CD14-positive monocyte (primary cell): ENCODE measurements around the gene PTTG1. TPM values are rescaled to one million over a fixed set of nuclear protein-coding genes. Genes with fewer than 3 reads are reported as not detected.

ENCODE experiments used
- DNase-seq, 3 donors: peaks; one replicate each; pipeline ENCODE4 v3.0.0-alpha.2; 2011 to 2022
- H2AFZ ChIP-seq: 2 replicates; pipeline ENCODE4 v1.6.0; 2012; ENCODE audit warnings: mild to moderate bottlenecking, low read depth, low read length, inconsistent platforms; ENCODE audit not compliant: insufficient read depth, poor library complexity, severe bottlenecking
- H3K27ac ChIP-seq, 2 donors: 1 replicate in 1 of 2; 2 replicates in 1 of 2; pipeline ENCODE4 v1.5.1; 2012 to 2013; ENCODE audit warnings: low read length in 2 of 2, control low read depth in 1 of 2, inconsistent platforms in 1 of 2, low read depth in 1 of 2, mild to moderate bottlenecking in 1 of 2
- H3K27me3 ChIP-seq, 2 donors: one replicate each; pipeline versions ENCODE4 v1.6.0 to v1.6.1; 2011 to 2013; ENCODE audit warnings: low read length in 2 of 2; ENCODE audit not compliant: control insufficient read depth in 2 of 2, insufficient read depth in 2 of 2
- H3K36me3 ChIP-seq, 2 donors: replicated peaks in 1 of 2; 1 replicate in 1 of 2; 2 replicates in 1 of 2; pipeline versions ENCODE4 v1.5.1 to v1.6.1; 2012 to 2013; ENCODE audit warnings: low read length in 2 of 2, control low read depth in 1 of 2, inconsistent platforms in 1 of 2, mild to moderate bottlenecking in 1 of 2; ENCODE audit not compliant: insufficient read depth in 2 of 2, control insufficient read depth in 1 of 2
- H3K4me1 ChIP-seq, 2 donors: 1 replicate in 1 of 2; 2 replicates in 1 of 2; pipeline versions ENCODE4 v1.5.1 to v1.6.1; 2012 to 2013; ENCODE audit warnings: low read length in 2 of 2, control low read depth in 1 of 2, inconsistent platforms in 1 of 2, mild to moderate bottlenecking in 1 of 2, moderate library complexity in 1 of 2; ENCODE audit not compliant: insufficient read depth in 2 of 2, control insufficient read depth in 1 of 2
- H3K4me2 ChIP-seq: replicated peaks from 2 replicates; pipeline ENCODE3; 2012; ENCODE audit warnings: low read length, moderate library complexity, mild to moderate bottlenecking; ENCODE audit not compliant: poor library complexity, severe bottlenecking; ENCODE audit errors: extremely low read depth
- H3K4me3 ChIP-seq, 3 experiments: fragments of 200-600 bp in 1 of 3; sonication (generic) in 1 of 3; replicated peaks in 1 of 3; 1 replicate in 2 of 3; 2 replicates in 1 of 3; pipeline ENCODE4 v1.5.1; 2011 to 2013; ENCODE audit warnings: low read length in 3 of 3, mild to moderate bottlenecking in 3 of 3, control low read depth in 2 of 3, low read depth in 2 of 3, inconsistent platforms in 1 of 3, moderate library complexity in 1 of 3
- H3K79me2 ChIP-seq: 2 replicates; pipeline ENCODE4 v1.6.0; 2012; ENCODE audit warnings: mild to moderate bottlenecking, control low read depth, inconsistent platforms, low read length, moderate library complexity; ENCODE audit not compliant: insufficient read depth
- H3K9ac ChIP-seq: 2 replicates; pipeline ENCODE4 v1.6.0; 2017; ENCODE audit warnings: low read length, mild to moderate bottlenecking; ENCODE audit not compliant: insufficient read depth, poor library complexity, severe bottlenecking
- H3K9me3 ChIP-seq, 2 donors: replicated peaks in 1 of 2; 1 replicate in 1 of 2; 2 replicates in 1 of 2; pipeline versions ENCODE4 v1.5.1 to v1.6.1; 2012 to 2013; ENCODE audit warnings: low read length in 2 of 2, control low read depth in 1 of 2; ENCODE audit not compliant: control insufficient read depth in 1 of 2, insufficient read depth in 1 of 2
- H4K20me1 ChIP-seq: 2 replicates; pipeline ENCODE4 v1.6.0; 2012; ENCODE audit warnings: mild to moderate bottlenecking, low read length, control low read depth, moderate library complexity; ENCODE audit not compliant: insufficient read depth
- H3K27ac Mint-ChIP-seq, 7 donors: one replicate each; pipeline ENCODE4 v1.8.0; 2020; ENCODE audit warnings: mild to moderate bottlenecking in 7 of 7, mixed read lengths in 7 of 7, moderate library complexity in 6 of 7, inconsistent platforms in 2 of 7
- H3K27me3 Mint-ChIP-seq, 3 donors: one replicate each; pipeline ENCODE4 v1.8.0; 2021 to 2022; ENCODE audit warnings: low read depth in 3 of 3, mild to moderate bottlenecking in 3 of 3, mixed read lengths in 3 of 3, moderate library complexity in 3 of 3, inconsistent platforms in 1 of 3
- H3K36me3 Mint-ChIP-seq, 2 donors: one replicate each; pipeline ENCODE4 v1.8.0; 2020; ENCODE audit warnings: mixed read lengths in 2 of 2, inconsistent platforms in 1 of 2, mild to moderate bottlenecking in 1 of 2
- H3K4me1 Mint-ChIP-seq: one replicate; pipeline ENCODE4 v1.8.0; 2020; ENCODE audit warnings: mild to moderate bottlenecking, mixed read lengths
- H3K4me3 Mint-ChIP-seq, 2 donors: one replicate each; pipeline ENCODE4 v1.8.0; 2020; ENCODE audit warnings: mild to moderate bottlenecking in 2 of 2, mixed read lengths in 2 of 2, moderate library complexity in 1 of 2
- H3K9me3 Mint-ChIP-seq, 7 donors: one replicate each; pipeline ENCODE4 v1.8.0; 2020 to 2022; ENCODE audit warnings: mixed read lengths in 7 of 7, mild to moderate bottlenecking in 6 of 7, moderate library complexity in 6 of 7, inconsistent platforms in 2 of 7
- WGBS: methylation state at CpG from one replicate; pipeline ENCODE4 v1.1.5; 2013; ENCODE audit warnings: missing lambda C conversion rate; ENCODE audit not compliant: insufficient coverage; 5-methylcytosine and 5-hydroxymethylcytosine counted together
- intact Hi-C, 2 donors: fragments of 100-400 bp; cut with micrococcal nuclease; formaldehyde crosslinking; loops; one replicate each; pipeline versions ENCODE4 v1.15.0 to v1.15.1; 2023
- polyA plus RNA-seq, 3 donors: library from polyadenylated mRNA; depleted of rRNA in 1 of 3; unstranded in 2 of 3; stranded (reverse) in 1 of 3; fragments of 300-500 nt in 2 of 3; fragments of >200 nt in 1 of 3; fragmentation: Illumina TruSeq in 2 of 3; gene quantifications; 1 replicate in 2 of 3; 2 replicates in 1 of 3; pipeline ENCODE4 v1.2.3, GENCODE V29; 2012 to 2021
- TF ChIP-seq, protein P1 (sequence below): fragments of 200-600 bp; IDR thresholded peaks from one replicate; pipeline ENCODE4 v1.8.0; 2022; ENCODE audit warnings: antibody characterized with exemption, mild to moderate bottlenecking

The PTTG1 gene
- polyA plus RNA-seq, 3 donors, result 2.5 to 3.6 (median 3.3) TPM

DNA sequence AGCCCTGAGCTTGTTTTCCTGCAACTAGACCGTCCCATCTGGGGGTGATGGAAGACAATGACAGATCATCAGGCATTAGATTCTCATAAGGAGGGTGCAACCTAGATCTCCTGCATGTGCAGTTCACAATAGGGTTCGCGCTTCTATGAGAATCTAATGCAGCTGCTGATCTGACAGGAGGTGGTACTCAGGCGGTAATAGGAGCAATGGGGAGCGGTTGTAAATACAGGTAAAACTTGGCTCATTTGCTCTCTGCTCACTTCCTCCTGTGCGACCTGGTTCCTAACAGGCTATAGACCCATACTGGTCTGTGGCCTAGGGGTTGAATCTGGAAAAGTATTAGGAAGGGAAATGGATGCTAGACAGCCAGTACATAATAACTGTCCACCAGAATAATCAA is 39.7 kb downstream of the PTTG1 start:
- DNase-seq, result no peak
- Histone ChIP-seq H3K4me1 (peaks cover 1 to 3% of the 10 kb centered on the region in 2 donors), H3K9ac (no peak overlapping the region), H3K36me3 (no peaks in the 10 kb centered on the region), H3K27ac (no peak overlapping the region), H2AFZ (no peak overlapping the region), H3K9me3 (no peaks in the 10 kb centered on the region), H3K4me2 (no peak overlapping the region), H3K27me3 (no peaks in the 10 kb centered on the region), H4K20me1 (no peaks in the 10 kb centered on the region), H3K4me3 (no peak overlapping the region), H3K79me2 (no peaks in the 10 kb centered on the region)
- Mint-ChIP-seq H3K27ac (no peak overlapping the region), H3K27me3 (peaks cover 0 to 2% (median 0%) of the 10 kb centered on the region in 3 donors), H3K9me3 (peaks cover 0 to 2% (median 0%) of the 10 kb centered on the region in 7 donors), H3K36me3 (no peaks in the 10 kb centered on the region), H3K4me1 (peaks cover under 1% of the 10 kb centered on the region), H3K4me3 (no peak overlapping the region)
- intact Hi-C loops, result no loop called here
- TF ChIP-seq, protein P1, sequence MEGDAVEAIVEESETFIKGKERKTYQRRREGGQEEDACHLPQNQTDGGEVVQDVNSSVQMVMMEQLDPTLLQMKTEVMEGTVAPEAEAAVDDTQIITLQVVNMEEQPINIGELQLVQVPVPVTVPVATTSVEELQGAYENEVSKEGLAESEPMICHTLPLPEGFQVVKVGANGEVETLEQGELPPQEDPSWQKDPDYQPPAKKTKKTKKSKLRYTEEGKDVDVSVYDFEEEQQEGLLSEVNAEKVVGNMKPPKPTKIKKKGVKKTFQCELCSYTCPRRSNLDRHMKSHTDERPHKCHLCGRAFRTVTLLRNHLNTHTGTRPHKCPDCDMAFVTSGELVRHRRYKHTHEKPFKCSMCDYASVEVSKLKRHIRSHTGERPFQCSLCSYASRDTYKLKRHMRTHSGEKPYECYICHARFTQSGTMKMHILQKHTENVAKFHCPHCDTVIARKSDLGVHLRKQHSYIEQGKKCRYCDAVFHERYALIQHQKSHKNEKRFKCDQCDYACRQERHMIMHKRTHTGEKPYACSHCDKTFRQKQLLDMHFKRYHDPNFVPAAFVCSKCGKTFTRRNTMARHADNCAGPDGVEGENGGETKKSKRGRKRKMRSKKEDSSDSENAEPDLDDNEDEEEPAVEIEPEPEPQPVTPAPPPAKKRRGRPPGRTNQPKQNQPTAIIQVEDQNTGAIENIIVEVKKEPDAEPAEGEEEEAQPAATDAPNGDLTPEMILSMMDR, result no peak
- WGBS, result 75% methylated on average over 4 of the region's 6 CpGs

DNA sequence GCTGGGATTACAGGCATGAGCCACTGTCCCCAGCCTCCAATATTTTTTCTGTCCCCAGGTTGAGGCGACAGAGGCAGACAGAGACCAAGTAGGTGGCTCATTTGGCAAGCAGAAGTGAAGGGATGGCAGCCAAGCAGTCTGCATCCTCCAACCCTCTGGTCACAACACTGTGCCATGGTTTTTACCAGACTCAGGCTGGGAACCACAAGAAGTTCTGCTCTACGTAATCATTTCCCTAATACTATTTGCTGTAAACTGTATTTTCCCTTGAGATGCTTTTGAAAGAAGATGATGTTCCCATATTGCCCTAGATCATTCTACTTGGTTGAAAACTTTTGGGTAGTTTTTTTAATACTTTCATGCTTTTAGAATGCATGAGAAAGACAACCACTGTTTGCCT is 40.5 kb downstream of the PTTG1 start:
- H3K27ac ChIP-seq, result no peak overlapping the region
- H3K9ac ChIP-seq, result no peak overlapping the region
- no peaks in the 10 kb centered on the region for H3K79me2 ChIP-seq
- H3K4me1 Mint-ChIP-seq, result peaks cover 9% of the 10 kb centered on the region
- no peaks in the 10 kb centered on the region for H3K9me3 ChIP-seq
- intact Hi-C loops, result no loop called here
- H2AFZ ChIP-seq, result no peak overlapping the region
- no peak for DNase-seq
- no peaks in the 10 kb centered on the region for H3K27me3 ChIP-seq
- H3K4me2 ChIP-seq, result no peak overlapping the region
- H3K27ac Mint-ChIP-seq, result no peak overlapping the region
- H3K4me1 ChIP-seq, result peaks cover 9 to 11% of the 10 kb centered on the region in 2 donors
- no CpG with 5 or more reads among the region's 2 CpGs for WGBS
- no peaks in the 10 kb centered on the region for H3K36me3 Mint-ChIP-seq
- H3K4me3 ChIP-seq, result no peak overlapping the region
- peaks cover 0 to 2% (median 0%) of the 10 kb centered on the region in 7 donors for H3K9me3 Mint-ChIP-seq
- TF ChIP-seq, protein P1, result no peak
- H3K27me3 Mint-ChIP-seq, result peaks cover 0 to 2% (median 2%) of the 10 kb centered on the region in 3 donors
- H3K36me3 ChIP-seq, result no peaks in the 10 kb centered on the region
- no peaks in the 10 kb centered on the region for H4K20me1 ChIP-seq
- no peak overlapping the region for H3K4me3 Mint-ChIP-seq
